IgD-negative memory B cell (primary cell): Measurements from ENCODE around the gene CALR. TPM values are rescaled to one million over a fixed set of nuclear protein-coding genes. Genes with fewer than 3 reads are reported as not detected.
A peak's percentile ranks its signal among the peaks of the same experiment; 100 is the strongest.
"Not testable (repeated sequence)": the region's sequence is repeated elsewhere in the genome, so short reads cannot be mapped to it uniquely, and the experiment has no call there.

Experiments
- H3K27ac Mint-ChIP-seq, 3 donors: one replicate each; pipeline ENCODE4 v1.8.0; 2020 to 2022; ENCODE audit warnings: mild to moderate bottlenecking in 3 of 3, mixed read lengths in 3 of 3, moderate library complexity in 1 of 3
- H3K27me3 Mint-ChIP-seq: one replicate; pipeline ENCODE4 v1.8.0; 2021; ENCODE audit warnings: mixed read lengths
- H3K36me3 Mint-ChIP-seq: one replicate; pipeline ENCODE4 v1.8.0; 2020; ENCODE audit warnings: mild to moderate bottlenecking, mixed read lengths
- H3K4me1 Mint-ChIP-seq, 3 donors: one replicate each; pipeline ENCODE4 v1.8.0; 2020 to 2022; ENCODE audit warnings: mixed read lengths in 3 of 3, mild to moderate bottlenecking in 1 of 3
- H3K4me3 Mint-ChIP-seq, 4 donors: one replicate each; pipeline ENCODE4 v1.8.0; 2020 to 2022; ENCODE audit warnings: mild to moderate bottlenecking in 4 of 4, mixed read lengths in 4 of 4, moderate library complexity in 3 of 4
- H3K9me3 Mint-ChIP-seq, 3 donors: one replicate each; pipeline ENCODE4 v1.8.0; 2020 to 2021; ENCODE audit warnings: mixed read lengths in 3 of 3, mild to moderate bottlenecking in 1 of 3
- polyA plus RNA-seq: library from polyadenylated mRNA; unstranded; fragments of 300-500 nt; fragmentation: Illumina TruSeq; gene quantifications from one replicate; pipeline ENCODE4 v1.2.3, GENCODE V29; 2021

Gene CALR
- polyA plus RNA-seq, 1 donor from 2014 or later, result 158 TPM

DNA sequence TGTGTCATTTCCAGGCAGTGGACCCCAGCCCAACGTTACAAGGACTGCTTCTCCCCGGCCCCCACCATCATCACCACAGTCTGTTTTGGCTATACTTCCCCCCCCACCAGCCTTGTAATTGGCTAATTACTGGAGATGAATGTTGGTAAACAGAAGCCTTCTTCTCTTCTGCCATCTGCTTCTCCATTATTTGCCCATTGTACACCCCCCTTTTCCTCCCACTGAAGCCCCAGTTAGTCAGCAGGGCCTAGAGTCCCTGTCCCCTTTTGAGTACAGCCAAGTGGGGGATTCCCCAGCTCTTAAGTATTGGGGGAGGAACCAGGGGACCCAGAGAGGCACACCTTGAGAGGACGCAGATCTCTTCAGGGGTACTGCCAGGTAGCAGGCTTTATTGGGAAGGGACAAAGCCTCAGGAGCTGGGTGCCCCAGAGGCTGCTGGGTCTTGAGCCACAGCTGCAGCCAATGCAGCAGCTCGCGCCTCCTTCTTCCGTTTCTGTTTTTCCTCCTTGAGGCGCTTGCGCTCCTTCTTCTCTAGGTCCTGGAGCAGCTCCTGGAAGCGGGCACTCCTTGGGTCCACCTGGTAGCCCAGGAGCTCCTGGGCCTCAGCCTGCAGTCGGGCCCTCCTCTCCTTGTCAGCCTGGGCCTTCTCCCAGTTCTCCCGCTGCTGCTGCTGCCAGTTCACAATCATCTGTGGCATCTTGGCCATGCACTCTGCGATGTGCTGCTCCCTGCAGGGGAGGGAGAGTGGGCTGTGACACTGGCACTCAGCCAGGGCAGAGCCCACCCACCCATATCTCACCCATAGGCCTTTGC, 15.6 kb downstream of the CALR start:
- Mint-ChIP-seq H3K4me3 (peak overlapping the region; percentile 32 to 97 (median 65)), H3K36me3 (peaks cover 6% of the 10 kb centered on the region)

DNA sequence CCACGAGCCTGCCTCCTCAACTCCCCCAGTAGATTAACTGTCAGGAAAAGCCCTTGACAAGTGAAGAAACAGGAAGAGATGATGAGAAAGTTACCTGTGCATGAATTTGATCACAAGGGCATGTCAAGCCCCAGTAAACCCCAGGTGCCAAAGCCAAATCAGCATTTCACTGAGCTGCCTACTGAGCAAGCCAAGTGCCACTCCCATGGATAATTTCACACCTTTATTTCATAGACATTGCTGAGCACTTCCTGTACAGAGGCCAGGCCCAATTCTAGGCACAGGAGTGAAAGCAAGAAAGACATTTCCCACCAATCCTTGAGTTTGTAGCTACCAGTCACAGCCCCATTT, 16.2 kb downstream of the CALR start:
- H3K27ac Mint-ChIP-seq, result peak overlapping the region; percentile 95 to 97 (median 96)
- H3K27me3 Mint-ChIP-seq, result no peaks in the 10 kb centered on the region
- peaks cover 6% of the 10 kb centered on the region for H3K36me3 Mint-ChIP-seq
- H3K4me3 Mint-ChIP-seq, result peak overlapping the region; percentile 44 to 97 (median 78)
- no peaks in the 10 kb centered on the region for H3K9me3 Mint-ChIP-seq
- H3K4me1 Mint-ChIP-seq, result peaks cover 6 to 23% (median 13%) of the 10 kb centered on the region in 3 donors

More for the DNA sequence above, 15.6 kb downstream of the CALR start:
- Mint-ChIP-seq H3K27me3 (no peaks in the 10 kb centered on the region), H3K9me3 (no peaks in the 10 kb centered on the region), H3K4me1 (peaks cover 6 to 23% (median 13%) of the 10 kb centered on the region in 3 donors), H3K27ac (peak overlapping the region; percentile 95 to 97 (median 96))

DNA sequence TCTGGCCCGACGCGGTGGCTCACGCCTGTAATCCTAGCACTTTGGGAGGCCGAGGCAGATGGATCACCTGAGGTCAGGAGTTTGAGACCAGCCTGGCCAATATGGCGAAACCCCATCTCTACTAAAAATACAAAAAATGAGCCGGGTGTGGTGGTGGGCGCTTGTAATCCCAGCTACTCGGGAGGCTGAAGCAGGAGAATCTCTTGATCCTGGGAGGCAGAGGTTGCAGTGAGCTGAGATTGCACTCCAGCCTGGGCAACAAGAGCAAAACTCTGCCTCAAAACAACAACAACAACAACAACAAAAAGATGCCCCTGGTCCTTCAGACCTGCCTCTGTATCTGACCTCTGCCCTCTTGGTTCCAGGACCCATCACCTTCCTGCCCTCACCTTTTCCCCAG, 17.2 kb downstream of the CALR start:
- not testable (repeated sequence) for H3K9me3 Mint-ChIP-seq, H3K27me3 Mint-ChIP-seq, H3K36me3 Mint-ChIP-seq
- Mint-ChIP-seq H3K4me1 (peaks cover 6 to 23% (median 13%) of the 10 kb centered on the region in 3 donors), H3K27ac (peak overlapping the region; percentile 91 to 95 (median 94)), H3K4me3 (peak overlapping the region; percentile 67 to 97 (median 85))

DNA sequence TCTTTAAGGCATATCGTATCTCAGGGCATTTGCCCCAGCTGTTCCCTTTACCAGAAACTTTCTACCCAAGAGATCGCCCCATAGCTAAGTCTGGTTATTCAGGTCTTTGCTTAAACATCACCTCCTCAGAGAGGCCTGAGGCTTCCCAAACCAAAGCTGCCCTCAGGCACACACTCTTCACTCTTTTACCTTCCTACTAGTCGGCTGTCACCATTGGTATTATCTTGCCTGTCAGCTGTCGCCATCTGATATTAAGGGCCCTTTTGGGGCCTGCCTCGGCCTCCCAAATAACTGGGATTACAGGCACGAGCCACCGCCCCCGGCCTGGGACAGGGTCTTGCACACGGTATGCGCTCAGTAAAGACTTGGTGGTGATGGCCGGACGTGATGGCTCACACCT, 17.6 kb downstream of the CALR start:
- H3K4me1 Mint-ChIP-seq, result peaks cover 6 to 23% (median 15%) of the 10 kb centered on the region in 3 donors
- no peaks in the 10 kb centered on the region for H3K9me3 Mint-ChIP-seq
- H3K36me3 Mint-ChIP-seq, result peaks cover 1% of the 10 kb centered on the region
- peak overlapping the region; percentile 91 to 95 (median 94) for H3K27ac Mint-ChIP-seq
- peak overlapping the region; percentile 84 to 97 (median 90) for H3K4me3 Mint-ChIP-seq
- no peaks in the 10 kb centered on the region for H3K27me3 Mint-ChIP-seq

DNA sequence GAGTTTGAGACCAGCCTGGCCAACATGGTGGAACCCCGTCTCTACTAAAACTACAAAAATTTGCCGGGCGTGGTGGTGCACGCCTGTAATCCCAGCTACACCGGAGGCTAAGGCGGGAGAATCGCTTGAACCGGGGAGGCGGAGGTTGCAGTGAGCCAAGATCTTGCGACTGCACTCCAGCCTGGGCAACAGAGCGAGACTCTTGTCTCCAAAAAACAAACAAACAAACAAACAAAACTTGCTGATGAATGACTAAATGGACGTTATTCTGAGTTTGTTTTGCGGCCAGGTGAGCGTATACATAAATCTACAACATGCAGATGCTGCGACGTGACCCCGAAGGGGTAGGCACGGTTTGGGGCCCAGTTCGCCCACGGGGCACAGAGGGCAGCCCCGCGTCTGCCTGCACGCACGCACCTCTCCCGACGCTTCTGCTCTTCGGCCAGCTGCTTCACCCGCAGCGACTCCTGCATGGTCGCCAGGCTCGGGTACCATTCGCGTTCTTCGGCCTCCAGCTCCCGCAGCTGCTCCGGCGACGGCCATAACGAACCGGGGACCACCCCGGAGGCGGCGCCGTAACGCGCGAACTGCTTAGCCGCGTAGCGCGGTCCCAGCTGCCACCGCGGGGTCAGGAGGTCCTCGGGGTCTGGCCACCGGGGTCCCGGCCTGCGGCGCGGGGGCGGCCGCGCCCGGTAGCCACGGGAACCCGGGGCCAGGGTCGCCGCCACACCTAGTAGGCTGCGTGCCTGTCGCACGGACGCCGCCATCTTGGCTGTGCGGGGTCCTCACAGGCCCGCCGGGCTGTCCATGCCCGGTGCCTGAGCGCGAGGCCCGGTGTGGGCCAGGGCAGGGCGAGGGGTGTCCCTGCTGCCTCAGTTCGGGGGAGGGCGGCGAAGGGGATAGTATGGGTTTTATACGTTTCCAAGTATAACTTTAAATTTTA, 18.3 kb downstream of the CALR start, which contains the start of gene GADD45GIP1:
GADD45GIP1 (minus strand) TSS at position 778 of the 943 bp plus-strand sequence; CDS start at position 767, 11 bp downstream.
- Mint-ChIP-seq H3K9me3 (no peaks in the 10 kb centered on the region), H3K4me3 (peak within 1 kb of the TSS; percentile 90 to 97 (median 96)), H3K36me3 (peaks cover 1% of the 10 kb centered on the region), H3K4me1 (peaks cover 6 to 23% (median 15%) of the 10 kb centered on the region in 3 donors), H3K27me3 (no peaks in the 10 kb centered on the region), H3K27ac (peak within 1 kb of the TSS; percentile 95 to 97 (median 96))

DNA sequence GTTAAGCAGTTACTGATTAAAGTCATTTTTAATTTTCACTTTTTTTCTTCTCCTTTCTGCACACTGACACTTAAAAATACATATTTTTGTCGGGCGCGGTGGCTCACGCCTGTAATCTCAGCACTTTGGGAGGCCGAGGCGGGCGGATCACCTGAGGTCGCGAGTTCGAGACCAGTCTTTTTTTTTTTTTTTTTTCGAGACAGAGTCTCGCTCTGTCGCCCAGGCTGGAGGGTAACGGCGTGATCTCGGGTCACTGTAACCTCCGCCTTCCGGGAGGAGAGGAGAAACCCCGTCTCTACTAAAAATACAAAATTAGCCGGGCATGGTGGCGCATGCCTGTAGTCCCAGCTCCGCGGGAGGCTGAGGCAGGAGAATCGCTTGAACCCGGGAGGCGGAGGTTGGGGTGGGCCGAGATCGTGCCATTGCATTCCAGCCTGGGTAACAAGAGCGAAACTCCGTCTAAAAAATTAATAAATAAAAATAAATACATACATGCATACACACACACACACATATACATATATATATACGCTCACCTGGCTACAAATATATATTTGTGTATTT, 19.1 kb downstream of the CALR start:
- not testable (repeated sequence) for H3K27me3 Mint-ChIP-seq, H3K9me3 Mint-ChIP-seq, H3K36me3 Mint-ChIP-seq
- peak overlapping the region; percentile 90 to 97 (median 96) for H3K4me3 Mint-ChIP-seq
- peak overlapping the region; percentile 95 to 97 (median 96) for H3K27ac Mint-ChIP-seq
- H3K4me1 Mint-ChIP-seq, result peaks cover 6 to 23% (median 15%) of the 10 kb centered on the region in 3 donors

DNA sequence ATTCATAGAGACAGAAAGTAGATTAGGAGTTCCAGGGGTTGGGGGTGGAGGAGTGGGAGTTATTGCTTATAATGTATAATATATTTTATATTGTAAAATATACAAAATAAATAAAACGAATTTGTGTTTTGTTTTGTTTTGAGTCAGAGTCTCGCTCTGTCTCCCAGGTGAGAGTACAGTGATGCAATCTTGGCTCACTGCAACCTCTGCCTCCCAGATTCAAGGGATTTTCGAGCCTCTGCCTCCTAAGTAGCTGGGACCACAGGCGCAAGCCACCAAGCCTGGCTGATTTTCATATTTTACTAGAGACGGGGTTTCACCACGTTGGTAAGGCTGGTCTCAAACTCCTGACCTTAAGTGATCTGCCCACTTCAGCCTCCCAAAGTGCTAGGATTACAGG, 21.1 kb downstream of the CALR start:
- Mint-ChIP-seq H3K36me3 (peaks cover 1% of the 10 kb centered on the region), H3K27me3 (peaks cover 2% of the 10 kb centered on the region), H3K9me3 (no peaks in the 10 kb centered on the region), H3K4me3 (no peak overlapping the region), H3K4me1 (peaks cover 3 to 18% (median 12%) of the 10 kb centered on the region in 3 donors), H3K27ac (no peak overlapping the region)

DNA sequence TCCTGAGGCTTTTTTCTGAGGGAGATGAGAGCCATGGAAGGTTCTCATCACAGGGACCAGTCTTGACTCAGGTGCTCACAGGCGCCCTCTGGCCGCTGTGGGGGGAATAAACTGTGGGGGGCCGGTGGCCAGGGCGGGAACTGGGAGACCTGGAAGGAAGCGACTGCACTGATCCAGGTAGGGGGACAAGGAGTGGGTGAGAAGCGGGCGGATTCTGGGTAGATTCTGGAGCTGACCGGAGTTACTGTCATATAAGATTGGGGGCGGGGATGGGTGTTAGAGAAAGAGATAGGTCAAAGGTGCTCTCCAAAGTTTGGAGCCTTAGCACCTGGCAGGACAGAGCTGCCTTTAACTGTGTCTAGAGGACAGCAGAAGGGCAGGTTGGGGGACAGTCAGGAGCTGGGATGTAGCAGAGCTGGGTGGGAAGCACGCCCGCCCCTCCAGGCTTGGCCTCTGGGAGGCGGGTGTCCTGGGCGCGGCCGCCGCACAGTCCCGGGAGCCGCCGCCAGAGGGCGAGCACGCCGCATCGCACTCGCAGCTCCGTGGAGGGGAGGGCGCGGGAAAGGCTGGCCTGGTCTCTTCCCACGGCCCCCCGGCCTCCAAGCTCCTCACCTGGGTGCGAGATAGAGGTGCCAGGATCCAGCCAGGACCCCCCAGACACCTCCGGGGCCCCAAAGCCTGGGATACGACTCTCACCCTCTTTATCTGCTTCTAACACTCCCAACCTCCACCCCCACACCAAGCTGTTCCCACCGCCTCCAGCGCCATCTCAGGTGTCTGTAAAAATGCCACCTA, 26.8 kb downstream of the CALR start:
- peaks cover 0 to 10% (median 5%) of the 10 kb centered on the region in 3 donors for H3K4me1 Mint-ChIP-seq
- H3K27ac Mint-ChIP-seq, result peak overlapping the region; percentile 5 to 93 (median 83)
- peak overlapping the region; percentile 72 to 94 (median 90) for H3K4me3 Mint-ChIP-seq
- H3K27me3 Mint-ChIP-seq, result peaks cover 2% of the 10 kb centered on the region
- H3K9me3 Mint-ChIP-seq, result no peaks in the 10 kb centered on the region
- H3K36me3 Mint-ChIP-seq, result no peaks in the 10 kb centered on the region

DNA sequence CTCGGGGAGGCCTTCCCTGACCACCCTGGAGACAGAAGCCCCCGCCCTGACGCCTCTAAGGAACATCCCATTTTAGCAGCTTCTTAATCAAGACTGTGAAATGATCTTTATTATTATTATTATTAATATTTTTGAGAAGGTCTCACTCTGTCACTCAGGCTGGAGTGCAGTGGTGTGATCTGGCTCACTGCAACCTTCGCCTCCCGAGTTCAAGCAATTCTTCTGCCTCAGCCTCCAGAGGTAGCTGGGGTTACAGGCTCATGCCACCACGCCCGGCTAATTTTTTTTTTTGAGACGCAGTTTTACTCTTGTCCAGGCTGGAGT, 27.4 kb downstream of the CALR start:
- H3K9me3 Mint-ChIP-seq, result no peaks in the 10 kb centered on the region
- peak overlapping the region; percentile 25 to 73 (median 64) for H3K4me3 Mint-ChIP-seq
- peaks cover 0 to 10% (median 5%) of the 10 kb centered on the region in 3 donors for H3K4me1 Mint-ChIP-seq
- no peak overlapping the region for H3K27ac Mint-ChIP-seq
- peaks cover 4% of the 10 kb centered on the region for H3K27me3 Mint-ChIP-seq
- H3K36me3 Mint-ChIP-seq, result no peaks in the 10 kb centered on the region

DNA sequence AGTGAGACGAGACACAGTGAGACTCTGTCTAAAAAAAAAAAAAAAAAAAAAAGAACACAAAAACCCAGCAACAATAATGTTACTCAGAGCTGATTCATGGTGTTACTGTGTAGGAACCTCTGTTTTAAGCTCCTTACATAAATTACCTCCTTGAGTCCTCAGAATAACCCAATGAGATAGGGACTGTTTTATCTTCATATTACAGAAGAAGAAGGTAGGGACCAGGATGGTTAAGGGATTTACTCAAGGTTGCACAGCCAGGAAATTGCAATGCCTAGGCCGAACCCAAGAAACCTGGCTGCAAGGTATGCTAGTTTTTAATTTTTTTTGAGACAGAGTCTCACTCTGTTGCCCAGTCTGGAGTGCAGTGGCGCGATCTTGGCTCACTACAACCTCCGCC, 29.5 kb downstream of the CALR start:
- H3K9me3 Mint-ChIP-seq, result no peaks in the 10 kb centered on the region
- peaks cover 4% of the 10 kb centered on the region for H3K27me3 Mint-ChIP-seq
- peaks cover 0 to 8% (median 5%) of the 10 kb centered on the region in 3 donors for H3K4me1 Mint-ChIP-seq
- H3K27ac Mint-ChIP-seq, result no peak overlapping the region
- H3K36me3 Mint-ChIP-seq, result no peaks in the 10 kb centered on the region
- H3K4me3 Mint-ChIP-seq, result no peak overlapping the region

DNA sequence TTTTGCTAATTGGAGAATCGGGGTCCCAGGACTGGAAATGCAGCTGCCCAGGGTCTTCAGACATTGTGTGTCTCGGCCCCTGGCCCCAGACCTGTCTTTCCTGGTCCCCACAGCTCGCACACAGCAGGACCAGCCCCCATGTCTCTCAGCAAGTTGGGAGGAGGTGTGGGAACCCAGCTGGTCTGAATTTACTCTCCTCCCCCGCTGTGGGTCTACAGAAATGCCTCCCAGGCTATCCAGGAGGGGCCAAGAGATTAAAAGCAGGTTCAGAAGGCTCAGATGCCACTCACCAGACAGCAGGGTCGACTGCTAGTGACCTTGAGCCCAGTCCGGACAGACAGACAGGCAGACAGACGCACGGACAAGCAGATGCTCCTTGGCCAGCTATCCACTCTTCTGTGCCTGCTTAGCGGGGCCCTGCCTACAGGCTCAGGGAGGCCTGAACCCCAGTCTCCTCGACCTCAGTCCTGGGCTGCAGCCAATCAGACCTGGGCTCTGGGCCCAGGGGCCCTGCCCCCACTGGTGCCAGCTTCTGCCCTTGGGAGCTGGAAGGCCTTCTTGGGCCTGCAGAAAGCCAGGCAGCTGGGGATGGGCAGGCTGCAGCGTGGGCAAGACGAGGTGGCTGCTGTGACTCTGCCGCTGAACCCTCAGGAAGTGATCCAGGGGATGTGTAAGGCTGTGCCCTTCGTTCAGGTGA, 31.0 kb downstream of the CALR start, which contains the start of gene DAND5:
DAND5 (plus strand) TSS at position 285 of the 697 bp plus-strand sequence; CDS start at position 370, 85 bp downstream.
- H3K4me3 Mint-ChIP-seq, result peak within 1 kb of the TSS in 1 of 4 donors; percentile 3
- H3K27ac Mint-ChIP-seq, result peak within 1 kb of the TSS in 1 of 3 donors; percentile 56
- no peaks in the 10 kb centered on the region for H3K36me3 Mint-ChIP-seq
- no peaks in the 10 kb centered on the region for H3K9me3 Mint-ChIP-seq
- H3K27me3 Mint-ChIP-seq, result peaks cover 1% of the 10 kb centered on the region
- peaks cover 0 to 8% (median 5%) of the 10 kb centered on the region in 3 donors for H3K4me1 Mint-ChIP-seq

DNA sequence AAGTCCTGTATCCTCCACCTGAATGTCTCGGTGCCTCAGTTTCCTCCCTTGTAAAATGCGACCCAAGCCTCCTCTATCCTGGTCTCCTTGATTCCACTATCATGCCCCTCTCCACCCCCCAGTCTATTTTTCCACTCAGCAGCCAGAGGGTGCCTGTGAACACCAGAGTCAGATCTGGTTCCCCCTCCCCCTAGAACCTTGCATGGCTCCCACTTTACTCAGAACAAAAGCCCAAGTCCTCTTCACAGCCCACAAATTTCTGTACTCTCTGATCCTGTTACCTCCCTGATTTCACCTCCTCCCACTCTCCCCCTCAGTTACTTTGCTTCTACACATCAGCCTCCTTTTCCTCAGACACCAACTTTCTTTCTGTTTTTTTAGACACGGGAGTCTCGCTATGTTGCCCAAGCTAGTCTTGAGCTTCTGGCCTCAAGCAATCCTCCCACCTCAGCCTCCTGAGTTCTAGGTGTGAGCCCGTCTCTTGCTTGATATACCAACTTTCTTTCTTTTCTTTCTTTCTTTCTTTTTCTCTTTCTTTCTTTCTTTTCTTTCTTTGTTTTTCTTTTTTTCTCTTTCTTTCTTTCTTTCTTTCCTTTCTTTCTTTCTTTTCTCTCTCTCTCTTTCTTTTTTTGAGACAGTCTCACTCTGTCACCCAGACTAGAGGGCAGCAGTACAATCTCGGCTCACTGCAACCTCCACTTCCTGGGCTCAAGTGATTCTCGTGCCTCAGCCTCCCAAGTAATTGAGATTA, 31.8 kb downstream of the CALR start:
- H3K27me3 Mint-ChIP-seq, result peaks cover 1% of the 10 kb centered on the region
- H3K4me3 Mint-ChIP-seq, result peak overlapping the region in 1 of 4 donors; percentile 3
- H3K4me1 Mint-ChIP-seq, result peaks cover 0 to 3% (median 2%) of the 10 kb centered on the region in 3 donors
- no peaks in the 10 kb centered on the region for H3K9me3 Mint-ChIP-seq
- H3K36me3 Mint-ChIP-seq, result no peaks in the 10 kb centered on the region
- H3K27ac Mint-ChIP-seq, result peak overlapping the region in 1 of 3 donors; percentile 56

DNA sequence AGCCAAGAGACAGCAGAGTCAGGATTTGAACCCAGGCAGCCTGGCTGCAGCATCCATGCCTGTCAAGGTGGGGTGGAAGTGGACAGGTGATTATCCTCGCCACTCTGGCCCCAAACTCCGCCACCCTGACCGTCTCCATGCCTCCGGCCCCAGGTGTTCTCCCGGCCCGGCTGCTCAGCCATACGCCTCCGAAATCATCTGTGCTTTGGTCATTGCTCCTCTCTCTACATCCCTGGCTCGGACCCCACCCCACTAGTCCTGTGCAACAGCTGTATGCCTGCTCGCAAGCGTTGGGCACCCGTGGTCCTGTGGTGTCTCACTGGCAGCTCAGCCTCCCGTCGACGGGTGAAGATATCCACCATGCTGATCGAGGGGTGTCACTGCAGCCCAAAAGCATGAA, 34.8 kb downstream of the CALR start:
- Mint-ChIP-seq H3K27me3 (peaks cover 12% of the 10 kb centered on the region), H3K9me3 (no peaks in the 10 kb centered on the region)

More for the DNA sequence above, 34.8 kb downstream of the CALR start:
- Mint-ChIP-seq H3K27ac (no peak overlapping the region), H3K4me1 (peaks cover 0 to 6% (median 5%) of the 10 kb centered on the region in 3 donors), H3K36me3 (no peaks in the 10 kb centered on the region), H3K4me3 (no peak overlapping the region)
